Fibroblast of pulmonary artery (primary cell): Measurements from ENCODE around the gene TTLL8.

Source experiments
- DNase-seq: peaks from one replicate; pipeline ENCODE4 v3.0.0-alpha.2; 2010; ENCODE audit warnings: low read depth
- H3K4me3 ChIP-seq: replicated peaks from 2 replicates; pipeline ENCODE4 v1.5.1; 2011; ENCODE audit warnings: low read depth, mild to moderate bottlenecking, control low read depth, low read length, moderate library complexity
- TF ChIP-seq, protein P1 (sequence below): IDR thresholded peaks from 2 replicates; pipeline ENCODE4 v1.5.1; 2011; ENCODE audit warnings: mild to moderate bottlenecking, control low read depth, low read length, inconsistent platforms; ENCODE audit errors: missing control alignments

Gene TTLL8

GRCh38 chr22:50057278-50058060 is 629 bp downstream of the TTLL8 start:
- TF ChIP-seq, protein P1, sequence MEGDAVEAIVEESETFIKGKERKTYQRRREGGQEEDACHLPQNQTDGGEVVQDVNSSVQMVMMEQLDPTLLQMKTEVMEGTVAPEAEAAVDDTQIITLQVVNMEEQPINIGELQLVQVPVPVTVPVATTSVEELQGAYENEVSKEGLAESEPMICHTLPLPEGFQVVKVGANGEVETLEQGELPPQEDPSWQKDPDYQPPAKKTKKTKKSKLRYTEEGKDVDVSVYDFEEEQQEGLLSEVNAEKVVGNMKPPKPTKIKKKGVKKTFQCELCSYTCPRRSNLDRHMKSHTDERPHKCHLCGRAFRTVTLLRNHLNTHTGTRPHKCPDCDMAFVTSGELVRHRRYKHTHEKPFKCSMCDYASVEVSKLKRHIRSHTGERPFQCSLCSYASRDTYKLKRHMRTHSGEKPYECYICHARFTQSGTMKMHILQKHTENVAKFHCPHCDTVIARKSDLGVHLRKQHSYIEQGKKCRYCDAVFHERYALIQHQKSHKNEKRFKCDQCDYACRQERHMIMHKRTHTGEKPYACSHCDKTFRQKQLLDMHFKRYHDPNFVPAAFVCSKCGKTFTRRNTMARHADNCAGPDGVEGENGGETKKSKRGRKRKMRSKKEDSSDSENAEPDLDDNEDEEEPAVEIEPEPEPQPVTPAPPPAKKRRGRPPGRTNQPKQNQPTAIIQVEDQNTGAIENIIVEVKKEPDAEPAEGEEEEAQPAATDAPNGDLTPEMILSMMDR = no peak
- DNase-seq = no peak
- no peak overlapping the region for H3K4me3 ChIP-seq

DNA sequence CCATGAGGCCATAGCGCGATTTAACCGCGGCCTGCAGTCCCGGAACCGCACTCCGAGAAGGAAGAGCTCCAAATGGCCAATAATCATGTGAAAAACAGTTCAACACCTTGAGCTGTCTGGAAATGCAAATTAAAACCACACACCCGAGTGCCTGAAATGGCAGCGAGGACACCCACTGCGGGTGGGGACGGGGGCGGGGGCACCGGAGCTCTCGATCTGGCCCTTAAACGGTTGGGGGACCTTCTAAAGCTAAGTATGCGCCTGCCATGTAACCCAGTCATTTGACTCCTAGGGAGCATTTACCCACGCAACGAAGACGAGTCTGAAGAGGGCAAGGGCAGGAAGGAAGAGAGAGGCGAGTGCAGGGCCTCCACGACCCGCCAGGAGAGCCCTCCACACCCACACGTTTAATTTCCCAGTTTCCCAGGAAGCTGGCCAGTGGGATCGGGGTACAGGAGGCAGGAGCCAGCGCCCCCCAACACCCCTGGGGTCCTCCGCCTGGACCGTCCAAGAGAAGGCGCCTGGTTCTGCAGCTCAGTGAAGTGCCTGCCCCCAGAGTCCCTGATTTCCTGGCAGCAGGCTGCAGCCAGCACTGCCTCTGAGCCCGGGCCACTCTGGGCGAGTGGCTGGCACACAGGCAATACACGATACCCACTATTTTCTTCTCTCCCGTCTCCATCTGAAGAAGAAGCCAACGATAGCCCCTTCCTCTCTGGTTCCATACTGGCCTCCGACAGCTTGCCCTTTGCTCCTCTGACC is 1.7 kb downstream of the TTLL8 start:
- no peak overlapping the region for H3K4me3 ChIP-seq
- TF ChIP-seq, protein P1 = no peak
- DNase-seq = no peak

- DNase-seq = no peak
- TF ChIP-seq, protein P1 = no peak
- no peak overlapping the region for H3K4me3 ChIP-seq
Measured at GRCh38 chr22:50053861-50054260, 4.2 kb downstream of the TTLL8 start.

- no peak overlapping the region for H3K4me3 ChIP-seq
- TF ChIP-seq, protein P1 = no peak
- DNase-seq = no peak
Measured at GRCh38 chr22:50051930-50052329, 6.2 kb downstream of the TTLL8 start.

DNA sequence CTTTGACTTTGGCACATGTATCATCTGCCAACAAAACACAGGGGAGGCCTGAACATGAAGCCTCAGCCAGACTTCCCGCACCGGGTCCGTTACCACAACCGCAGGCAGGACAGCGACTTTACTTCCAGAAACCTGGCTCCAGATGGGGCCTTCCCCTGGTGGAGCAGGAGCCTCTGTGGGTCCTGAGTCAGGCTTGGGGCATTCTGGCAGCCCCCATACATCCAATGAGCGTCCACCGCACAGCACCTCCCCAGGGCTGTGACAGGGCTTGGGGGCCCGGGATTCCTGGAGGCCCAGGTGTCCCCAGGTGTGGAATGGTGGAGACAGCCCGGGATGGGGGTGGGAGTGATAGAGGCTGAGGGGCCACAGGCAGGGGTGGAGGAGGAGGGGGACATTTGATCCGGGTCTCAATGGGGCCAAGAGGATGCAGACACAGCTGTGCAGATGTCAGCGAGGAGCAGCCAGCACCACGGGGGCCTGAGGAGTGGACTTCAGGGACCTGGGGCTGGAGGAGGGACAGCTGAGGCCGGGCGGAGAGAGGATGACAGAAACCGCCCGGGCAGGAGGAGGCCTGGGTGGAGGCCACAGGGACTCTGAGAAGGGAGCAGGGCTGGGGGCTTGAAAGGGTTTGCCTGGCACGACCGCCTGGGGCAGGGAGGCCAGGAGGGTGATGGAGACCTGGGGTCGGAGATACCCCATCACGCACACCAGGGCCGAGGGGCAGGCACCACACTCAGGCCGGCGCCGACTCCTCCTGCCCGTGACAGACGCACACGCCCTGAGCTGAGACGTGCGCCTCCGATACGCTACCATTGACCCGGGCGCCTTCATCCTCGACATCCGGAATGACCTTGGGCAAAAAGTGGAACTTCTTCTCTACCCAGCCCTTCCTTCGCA is 8.6 kb downstream of the TTLL8 start:
- TF ChIP-seq, protein P1 = no peak
- no peak for DNase-seq

DNA sequence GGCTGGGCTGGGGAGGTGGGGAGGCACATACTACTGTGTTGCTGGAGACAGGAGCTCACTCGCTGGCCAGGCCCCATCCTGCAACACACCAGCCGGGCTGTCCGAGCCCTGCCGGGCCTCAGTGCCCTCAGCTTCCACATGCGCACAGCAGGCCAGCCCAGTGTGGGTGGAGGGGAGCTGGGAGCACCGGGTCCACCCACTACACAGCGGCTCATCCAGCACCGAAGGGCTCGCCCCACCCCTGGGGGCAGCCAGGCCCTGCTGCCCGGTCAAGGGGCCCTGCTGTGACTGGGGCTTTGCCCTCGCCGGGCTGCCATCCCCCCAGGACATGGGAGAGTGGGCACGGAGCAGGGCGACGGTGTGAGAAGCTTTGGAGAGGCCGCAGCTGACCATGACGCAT is 9.3 kb downstream of the TTLL8 start:
- DNase-seq = no peak
- no peak overlapping the region for H3K4me3 ChIP-seq
- TF ChIP-seq, protein P1 = no peak

More for the DNA sequence above, 8.6 kb downstream of the TTLL8 start:
- H3K4me3 ChIP-seq = no peak overlapping the region
